NCI-H2081 treated with DMSO at 0.1 percent for 48 hours (cell line): Measurements from ENCODE around the gene ATIC.

Source experiments
- DNase-seq: peaks from one replicate; lab custom pipeline; 2025; lab: John Stamatoyannopoulos, UW

Gene ATIC

GRCh38 chr2:215399067-215399716 lies 87.3 kb downstream of the ATIC start:
- DNase-seq = no peak
